HepG2 (cell line): ENCODE results near the gene EPB42. TPM values are rescaled to one million over a fixed set of nuclear protein-coding genes. Genes with fewer than 3 reads are reported as not detected.

Experiments
- ATAC-seq: fragments of 200-7000 bp; cut with Tn5 transposase; 3 replicates; pipeline ENCODE4 v1.9.1; 2020; ENCODE audit warnings: mild to moderate bottlenecking, moderate library complexity
- BruUV-seq: library from RNA; stranded (reverse); fragments of 400-500 nt; replicated peaks from 2 replicates; lab custom pipeline; 2021; lab: Mats Ljungman, UMichigan
- CTCF ChIA-PET: fragments of 300-600 bp; formaldehyde crosslinking; extraction: SDS; loops from one replicate; lab custom pipeline; 2021; ENCODE audit warnings: low total read pairs, inconsistent platforms, low intra/inter-chr PET ratio; lab: Yijun Ruan, JAX
- POLR2A ChIA-PET: fragments of 350-600 bp; sonication (Branson Sonifier 250); formaldehyde crosslinking; loops from one replicate; lab custom pipeline; 2020; ENCODE audit warnings: antibody characterized with exemption, inconsistent platforms; lab: Yijun Ruan, JAX
- DNase-seq: peaks from one replicate; pipeline ENCODE4 v3.0.0-alpha.2; 2015; ENCODE audit warnings: low spot score
- FAIRE-seq: peaks from 3 replicates; lab custom pipeline; 2011; peaks lifted over from hg19 to GRCh38; lab: Jason Lieb, UNC
- H2AFZ ChIP-seq: one replicate; pipeline ENCODE4 v1.6.1; 2011; ENCODE audit warnings: low read length, inconsistent platforms
- H3K27ac ChIP-seq: fragments of 300-600 bp; 3 replicates; pipeline ENCODE4 v1.8.0; 2011; ENCODE audit warnings: mixed run types, mild to moderate bottlenecking, mixed read lengths, low read length, inconsistent platforms; ENCODE audit not compliant: insufficient read depth; ENCODE audit errors: extremely low read length
- H3K27me3 ChIP-seq, 2 experiments: fragments of 200-600 bp in 1 of 2; 2 replicates in 1 of 2; 3 replicates in 1 of 2; pipeline versions ENCODE4 v1.6.0 to v1.8.0; 2011; ENCODE audit warnings: low read length in 2 of 2, mild to moderate bottlenecking in 2 of 2, moderate library complexity in 2 of 2, inconsistent platforms in 1 of 2; ENCODE audit not compliant: insufficient read depth in 2 of 2, control insufficient read depth in 1 of 2
- H3K36me3 ChIP-seq, 2 experiments: fragments of 200-600 bp in 1 of 2; replicated peaks in 1 of 2; 2 replicates in 1 of 2; 3 replicates in 1 of 2; pipeline versions ENCODE4 v1.5.1 to v1.8.0; 2011; ENCODE audit warnings: low read length in 2 of 2, inconsistent platforms in 1 of 2; ENCODE audit not compliant: insufficient read depth in 2 of 2, control insufficient read depth in 1 of 2
- H3K4me1 ChIP-seq: 2 replicates; pipeline ENCODE4 v1.5.1; 2012; ENCODE audit warnings: low read length, inconsistent platforms; ENCODE audit not compliant: insufficient read depth
- H3K4me2 ChIP-seq: 2 replicates; pipeline ENCODE4 v1.6.0; 2011; ENCODE audit warnings: low read depth, low read length, inconsistent platforms
- H3K4me3 ChIP-seq, 3 experiments: fragments of 200-600 bp in 1 of 3; sonication (generic), shearing (Covaris generic) in 1 of 3; replicated peaks in 1 of 3; 2 replicates each; pipeline ENCODE4 v1.5.1; 2011 to 2016; ENCODE audit warnings: low read length in 3 of 3, inconsistent platforms in 2 of 3, low read depth in 2 of 3, mild to moderate bottlenecking in 2 of 3, control low read depth in 1 of 3, mixed read lengths in 1 of 3; ENCODE audit not compliant: insufficient read depth in 1 of 3
- H3K79me2 ChIP-seq: one replicate; pipeline ENCODE4 v1.6.1; 2011; ENCODE audit warnings: low read length, inconsistent platforms; ENCODE audit not compliant: insufficient read depth
- H3K9ac ChIP-seq: 2 replicates; pipeline ENCODE4 v1.6.0; 2011; ENCODE audit warnings: mild to moderate bottlenecking, low read depth, low read length, inconsistent platforms; ENCODE audit not compliant: insufficient read depth
- H3K9me3 ChIP-seq: 2 replicates; pipeline ENCODE4 v1.5.1; 2012; ENCODE audit warnings: mild to moderate bottlenecking, low read length
- H4K20me1 ChIP-seq: 2 replicates; pipeline ENCODE4 v1.6.0; 2011; ENCODE audit warnings: inconsistent platforms, mild to moderate bottlenecking, low read length, moderate library complexity; ENCODE audit not compliant: insufficient read depth
- ERF ChIP-seq: IDR thresholded peaks from 2 replicates; pipeline ENCODE4 v1.6.1; 2018; ENCODE audit warnings: missing biosample characterization, missing genetic modification reagents
- HNRNPH1 ChIP-seq: fragments of 200-400 bp; formaldehyde crosslinking; optimal IDR thresholded peaks from 2 replicates; pipeline ENCODE3; 2017; ENCODE audit warnings: mild to moderate bottlenecking, low read depth, low read length
- KDM6A ChIP-seq: IDR thresholded peaks from 2 replicates; pipeline ENCODE4 v1.6.1; 2016; ENCODE audit warnings: low read depth
- PBX2 ChIP-seq: IDR thresholded peaks from 2 replicates; pipeline ENCODE4 v1.6.1; 2016; ENCODE audit warnings: control low read depth
- POLR2AphosphoS5 ChIP-seq: IDR thresholded peaks from 2 replicates; pipeline ENCODE4 v1.6.1; 2012; ENCODE audit warnings: low read depth, low read length
- RARG ChIP-seq: sonication (generic); formaldehyde crosslinking; IDR thresholded peaks from 2 replicates; pipeline ENCODE4 v1.4.0; 2020; ENCODE audit warnings: low read depth, mild to moderate bottlenecking, missing genetic modification reagents
- SIN3A ChIP-seq: IDR thresholded peaks from 2 replicates; pipeline ENCODE4 v1.6.1; 2011; ENCODE audit warnings: low read depth, mild to moderate bottlenecking, control low read depth, low read length, borderline replicate concordance
- ZC3H4 ChIP-seq: sonication (generic); formaldehyde crosslinking; IDR thresholded peaks from 2 replicates; pipeline ENCODE4 v1.4.0; 2020; ENCODE audit warnings: missing genetic modification reagents, borderline replicate concordance
- ZNF670 ChIP-seq: sonication (generic); formaldehyde crosslinking; IDR thresholded peaks from 2 replicates; pipeline ENCODE4 v1.8.0; 2022; ENCODE audit warnings: mild to moderate bottlenecking, missing genetic modification reagents, borderline replicate concordance
- WGBS: methylation state at CpG from one replicate; pipeline ENCODE4 v1.1.6; 2017; ENCODE audit warnings: low lambda C conversion rate; 5-methylcytosine and 5-hydroxymethylcytosine counted together
- in situ Hi-C: cut with HindIII; loops from 2 replicates; pipeline ENCODE4 v1.10.0; 2017; ENCODE audit warnings: low pct_unique_long_range_greater_than_20kb; ENCODE audit not compliant: extremely low pct_ligation_motif_present
- intact Hi-C: fragments of 100-400 bp; cut with micrococcal nuclease; formaldehyde crosslinking; loops from one replicate; pipeline ENCODE4 v1.10.0; 2022; ENCODE audit not compliant: unreplicated experiment
- polyA plus RNA-seq, 8 experiments: library from polyadenylated mRNA; depleted of rRNA in 3 of 8; stranded (reverse) in 7 of 8; unstranded in 1 of 8; fragments of >200 nt; fragmentation: Illumina TruSeq in 4 of 8; extraction: Trizol in 4 of 8; gene quantifications; 2 replicates each; pipeline versions ENCODE4 v1.2.1 to v1.2.3, GENCODE V29; 2011 to 2016; ENCODE audit warnings: low read depth in 4 of 8, missing spikeins in 1 of 8, mixed read lengths in 1 of 8; ENCODE audit not compliant: insufficient read depth in 1 of 8
- total RNA-seq, 5 experiments: library from RNA; depleted of rRNA; stranded (reverse); fragments of >200 nt; fragmentation: Illumina TruSeq; extraction: Trizol; gene quantifications; 2 replicates each; pipeline ENCODE4 v1.2.3, GENCODE V29; 2016; ENCODE audit warnings: low read depth in 1 of 5
- TF ChIP-seq, protein P1 (sequence below): sonication (generic); formaldehyde crosslinking; IDR thresholded peaks from 2 replicates; pipeline ENCODE4 v1.9.0; 2021; ENCODE audit warnings: missing genetic modification reagents, borderline replicate concordance
- TF ChIP-seq, protein P2 (sequence below): sonication (generic); formaldehyde crosslinking; IDR thresholded peaks from 2 replicates; pipeline ENCODE4 v1.8.0; 2022; ENCODE audit warnings: missing genetic modification reagents, mild to moderate bottlenecking, inconsistent platforms, borderline replicate concordance
- TF ChIP-seq, protein P3 (sequence below): sonication (generic); formaldehyde crosslinking; IDR thresholded peaks from 2 replicates; pipeline ENCODE4 v1.8.1; 2023; ENCODE audit warnings: mild to moderate bottlenecking, missing genetic modification reagents
- TF ChIP-seq, protein P4 (sequence below): sonication (generic); formaldehyde crosslinking; IDR thresholded peaks from 2 replicates; pipeline ENCODE4 v1.8.0; 2022; ENCODE audit warnings: missing genetic modification reagents, mild to moderate bottlenecking, borderline replicate concordance

EPB42 gene
- total and polyA plus RNA-seq, 2 of the 13 experiments (the other 11 are each of a cell fraction or from before 2014, with no cell fraction given) = not detected

GRCh38 chr15:43194795-43195194 lies 26.0 kb downstream of the EPB42 start:
- Histone ChIP-seq H3K4me1 (no peaks in the 10 kb centered on the region), H4K20me1 (no peaks in the 10 kb centered on the region), H2AFZ (no peak overlapping the region), H3K79me2 (no peaks in the 10 kb centered on the region), H3K4me2 (no peak overlapping the region), H3K27me3 (no peaks in the 10 kb centered on the region), H3K4me3 (no peak overlapping the region), H3K9ac (no peak overlapping the region), H3K9me3 (no peaks in the 10 kb centered on the region), H3K27ac (no peak overlapping the region), H3K36me3 (peaks cover 6 to 31% of the 10 kb centered on the region in 2 experiments; a peak in 4 of 5 replicates)
- no TSS peak for BruUV-seq
- FAIRE-seq (no peak), ATAC-seq (no peak), DNase-seq (no peak)
- in situ Hi-C loops = no loop called here
- 92% methylated on average over 2 of the region's 2 CpGs for WGBS
- ChIA-PET CTCF (no interaction called here), POLR2A (interaction anchor here (2.3 kb wide), 1 partner anchor 9 kb away, joined by 6 read pairs; no protein-coding TSS in a partner anchor)
- TF ChIP-seq KDM6A (CRISPR knock-in tag) (no peak), ERF (CRISPR knock-in tag) (no peak), RARG (CRISPR knock-in tag) (no peak), ZNF670 (no peak), POLR2AphosphoS5 (no peak), PBX2 (CRISPR knock-in tag) (no peak), HNRNPH1 (no peak), ZC3H4 (CRISPR knock-in tag) (no peak), SIN3A (no peak)
- TF ChIP-seq, protein P1, sequence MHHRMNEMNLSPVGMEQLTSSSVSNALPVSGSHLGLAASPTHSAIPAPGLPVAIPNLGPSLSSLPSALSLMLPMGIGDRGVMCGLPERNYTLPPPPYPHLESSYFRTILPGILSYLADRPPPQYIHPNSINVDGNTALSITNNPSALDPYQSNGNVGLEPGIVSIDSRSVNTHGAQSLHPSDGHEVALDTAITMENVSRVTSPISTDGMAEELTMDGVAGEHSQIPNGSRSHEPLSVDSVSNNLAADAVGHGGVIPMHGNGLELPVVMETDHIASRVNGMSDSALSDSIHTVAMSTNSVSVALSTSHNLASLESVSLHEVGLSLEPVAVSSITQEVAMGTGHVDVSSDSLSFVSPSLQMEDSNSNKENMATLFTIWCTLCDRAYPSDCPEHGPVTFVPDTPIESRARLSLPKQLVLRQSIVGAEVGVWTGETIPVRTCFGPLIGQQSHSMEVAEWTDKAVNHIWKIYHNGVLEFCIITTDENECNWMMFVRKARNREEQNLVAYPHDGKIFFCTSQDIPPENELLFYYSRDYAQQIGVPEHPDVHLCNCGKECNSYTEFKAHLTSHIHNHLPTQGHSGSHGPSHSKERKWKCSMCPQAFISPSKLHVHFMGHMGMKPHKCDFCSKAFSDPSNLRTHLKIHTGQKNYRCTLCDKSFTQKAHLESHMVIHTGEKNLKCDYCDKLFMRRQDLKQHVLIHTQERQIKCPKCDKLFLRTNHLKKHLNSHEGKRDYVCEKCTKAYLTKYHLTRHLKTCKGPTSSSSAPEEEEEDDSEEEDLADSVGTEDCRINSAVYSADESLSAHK = no peak
- TF ChIP-seq, protein P2, sequence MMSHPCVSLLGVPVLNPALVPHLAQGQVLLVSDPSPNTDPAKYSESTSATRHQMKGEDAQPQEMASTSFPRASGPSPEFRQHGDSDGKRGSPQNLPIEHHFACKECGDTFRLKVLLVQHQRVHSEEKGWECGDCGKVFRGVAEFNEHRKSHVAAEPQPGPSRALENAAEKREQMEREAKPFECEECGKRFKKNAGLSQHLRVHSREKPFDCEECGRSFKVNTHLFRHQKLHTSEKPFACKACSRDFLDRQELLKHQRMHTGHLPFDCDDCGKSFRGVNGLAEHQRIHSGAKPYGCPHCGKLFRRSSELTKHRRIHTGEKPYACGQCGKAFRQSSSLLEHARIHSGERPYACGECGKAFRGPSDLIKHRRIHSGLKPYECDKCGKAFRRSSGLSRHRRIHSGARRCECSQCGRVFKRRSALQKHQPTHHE (CRISPR knock-in tag) = no peak
- TF ChIP-seq, protein P3, sequence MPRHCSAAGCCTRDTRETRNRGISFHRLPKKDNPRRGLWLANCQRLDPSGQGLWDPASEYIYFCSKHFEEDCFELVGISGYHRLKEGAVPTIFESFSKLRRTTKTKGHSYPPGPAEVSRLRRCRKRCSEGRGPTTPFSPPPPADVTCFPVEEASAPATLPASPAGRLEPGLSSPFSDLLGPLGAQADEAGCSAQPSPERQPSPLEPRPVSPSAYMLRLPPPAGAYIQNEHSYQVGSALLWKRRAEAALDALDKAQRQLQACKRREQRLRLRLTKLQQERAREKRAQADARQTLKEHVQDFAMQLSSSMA (CRISPR knock-in tag) = no peak
- TF ChIP-seq, protein P4, sequence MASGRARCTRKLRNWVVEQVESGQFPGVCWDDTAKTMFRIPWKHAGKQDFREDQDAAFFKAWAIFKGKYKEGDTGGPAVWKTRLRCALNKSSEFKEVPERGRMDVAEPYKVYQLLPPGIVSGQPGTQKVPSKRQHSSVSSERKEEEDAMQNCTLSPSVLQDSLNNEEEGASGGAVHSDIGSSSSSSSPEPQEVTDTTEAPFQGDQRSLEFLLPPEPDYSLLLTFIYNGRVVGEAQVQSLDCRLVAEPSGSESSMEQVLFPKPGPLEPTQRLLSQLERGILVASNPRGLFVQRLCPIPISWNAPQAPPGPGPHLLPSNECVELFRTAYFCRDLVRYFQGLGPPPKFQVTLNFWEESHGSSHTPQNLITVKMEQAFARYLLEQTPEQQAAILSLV = no peak
- intact Hi-C loops = no loop called here
